HUES6 (cell line): ENCODE measurements around the gene ARRDC5.
A peak's percentile ranks its signal among the peaks of the same experiment; 100 is the strongest.
"Not testable (repeated sequence)": the region's sequence is repeated elsewhere in the genome, so short reads cannot be mapped to it uniquely, and the experiment has no call there.

Source experiments
- H3K27ac ChIP-seq: 2 replicates; pipeline ENCODE4 v1.7.0; 2013; ENCODE audit warnings: low read depth, mild to moderate bottlenecking, low read length, inconsistent platforms
- H3K27me3 ChIP-seq: 2 replicates; pipeline ENCODE4 v1.6.1; 2013; ENCODE audit warnings: low read length; ENCODE audit not compliant: control insufficient read depth, insufficient read depth
- H3K36me3 ChIP-seq: 2 replicates; pipeline ENCODE4 v1.6.1; 2013; ENCODE audit warnings: low read length; ENCODE audit not compliant: control insufficient read depth, insufficient read depth
- H3K4me1 ChIP-seq: 2 replicates; pipeline ENCODE4 v1.6.1; 2013; ENCODE audit warnings: low read length; ENCODE audit not compliant: control insufficient read depth, insufficient read depth
- H3K4me3 ChIP-seq: 2 replicates; pipeline ENCODE4 v1.5.1; 2013; ENCODE audit warnings: low read depth, low read length
- H3K9ac ChIP-seq: one replicate; pipeline ENCODE4 v1.6.1; 2013; ENCODE audit warnings: mild to moderate bottlenecking, low read length
- H3K9me3 ChIP-seq: 2 replicates; pipeline ENCODE4 v1.6.1; 2013; ENCODE audit warnings: low read depth, low read length; ENCODE audit not compliant: control insufficient read depth, insufficient read depth

The ARRDC5 gene

DNA sequence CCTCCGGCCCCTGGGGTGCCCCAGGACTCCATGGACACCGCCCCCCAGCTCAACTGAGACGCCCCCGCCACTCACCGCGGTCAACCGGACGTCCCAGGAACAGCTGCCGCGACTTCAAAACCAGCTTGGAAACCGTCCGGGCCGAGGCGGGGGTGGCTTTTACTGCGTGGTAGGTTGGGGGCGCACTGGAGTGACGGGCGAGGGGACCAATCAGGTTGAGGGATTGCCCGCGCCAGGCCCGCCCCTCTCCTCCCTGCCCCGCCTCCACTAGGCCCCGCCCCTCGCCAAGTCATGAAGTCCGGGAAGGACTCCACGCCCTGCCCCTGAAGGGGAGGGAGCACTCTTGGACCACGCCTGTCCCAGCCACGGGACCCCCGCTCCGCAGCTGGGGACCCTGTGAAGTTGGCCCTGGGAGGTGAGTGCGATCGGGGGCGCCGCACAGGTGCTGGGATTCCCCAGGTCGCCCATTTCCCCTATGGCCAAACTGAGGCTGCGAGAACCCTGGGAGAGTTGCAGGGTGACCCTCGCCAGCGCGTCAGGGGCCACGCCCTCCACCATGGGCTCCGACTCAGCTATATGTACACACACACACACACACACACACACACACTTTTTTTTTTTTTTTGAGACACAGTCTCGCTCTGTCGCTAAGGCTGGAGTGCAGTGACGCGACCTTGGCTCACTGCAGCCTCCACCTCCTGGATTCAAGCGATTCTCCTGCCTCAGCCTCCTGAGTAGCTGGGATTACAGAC is 35.0 kb downstream of the ARRDC5 start, which contains the start of gene PLIN3:
TSS of gene PLIN3 (minus strand) at position 134 of the 752 bp plus-strand sequence. CDS start 6,273 bp downstream, outside the sequence.
- no peaks in the 10 kb centered on the region for H3K27me3 ChIP-seq
- 0 out of 2 replicates have a peak, but pooled peaks cover 4% of the 10 kb centered on the region for H3K36me3 ChIP-seq
- peak within 1 kb of the TSS; percentile 59 for H3K9ac ChIP-seq
- peaks cover 7% of the 10 kb centered on the region for H3K4me1 ChIP-seq
- peak within 1 kb of the TSS; percentile 73 for H3K4me3 ChIP-seq
- H3K27ac ChIP-seq = peak within 1 kb of the TSS; percentile 58; the same call in 1 of the 2 replicates
- no peaks in the 10 kb centered on the region for H3K9me3 ChIP-seq

DNA sequence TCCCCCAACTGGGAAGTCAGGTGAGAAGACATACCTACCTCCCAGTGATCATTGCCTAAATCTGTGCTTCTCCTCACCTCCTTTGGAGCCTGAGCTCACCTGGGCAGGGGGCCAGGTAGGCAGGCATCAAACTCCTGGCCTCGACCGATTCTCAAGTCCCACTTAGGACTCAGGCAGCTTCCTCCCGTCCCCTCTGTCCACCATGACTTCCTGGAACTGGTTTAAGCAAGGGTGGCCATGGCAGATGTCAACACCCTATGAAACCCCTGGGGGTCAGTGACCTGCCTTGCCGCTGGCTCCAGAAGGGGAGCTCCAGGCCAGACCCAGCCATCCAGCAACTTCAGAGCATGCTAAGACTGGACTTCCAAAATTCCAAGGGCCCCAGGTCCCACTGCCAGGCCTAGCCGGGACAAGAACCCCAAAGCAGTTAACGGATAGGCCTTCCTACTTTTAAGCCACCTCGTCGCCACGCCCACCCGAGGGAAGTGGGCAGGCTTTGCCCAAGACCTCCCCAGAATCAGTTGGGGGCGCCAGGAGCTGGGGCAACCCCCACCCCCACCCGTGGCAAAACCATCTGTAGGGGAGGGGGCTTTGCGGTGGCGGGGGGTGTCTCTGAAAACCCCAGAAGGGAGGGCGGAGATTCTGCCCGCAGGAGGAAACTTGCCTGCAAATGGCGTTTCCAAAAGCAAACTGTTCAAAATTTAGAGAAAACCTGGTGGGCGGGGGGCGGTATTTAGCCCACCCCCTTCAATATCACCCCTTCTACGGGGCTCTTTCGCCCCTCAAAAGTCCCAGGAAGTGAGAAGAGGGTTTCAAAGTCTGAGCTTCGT is 35.9 kb downstream of the ARRDC5 start:
- Histone ChIP-seq H3K4me3 (peak overlapping the region; percentile 73), H3K9me3 (no peaks in the 10 kb centered on the region), H3K27me3 (no peaks in the 10 kb centered on the region), H3K9ac (peak overlapping the region; percentile 59), H3K27ac (peak overlapping the region; percentile 58; the same call in 1 of the 2 replicates), H3K36me3 (peaks cover 9% of the 10 kb centered on the region), H3K4me1 (peaks cover 7% of the 10 kb centered on the region)

DNA sequence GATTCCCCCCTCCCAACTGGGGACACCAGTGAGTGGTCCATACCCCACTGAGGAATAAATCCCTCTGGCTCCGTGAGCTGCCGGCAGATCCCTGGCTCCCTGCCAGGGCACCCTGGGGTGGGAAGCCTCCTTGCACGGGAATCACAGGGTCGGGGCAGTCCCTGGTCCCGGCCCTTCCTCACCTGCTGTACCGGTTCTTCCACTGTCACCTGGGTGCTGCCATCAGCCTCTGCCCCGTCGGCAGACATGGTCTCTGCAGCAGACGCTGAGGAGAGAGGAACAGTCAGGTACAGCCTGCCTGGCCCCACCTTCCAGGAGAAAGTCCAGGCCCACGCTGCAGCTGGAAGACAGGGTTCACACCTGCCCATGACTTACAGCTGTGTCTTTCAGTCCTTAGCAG is 41.5 kb downstream of the ARRDC5 start:
- Histone ChIP-seq H3K4me1 (peaks cover under 1% of the 10 kb centered on the region; the same call in 1 of the 2 replicates), H3K4me3 (no peak overlapping the region), H3K9me3 (no peaks in the 10 kb centered on the region), H3K36me3 (peaks cover 46% of the 10 kb centered on the region), H3K27ac (no peak overlapping the region), H3K9ac (no peak overlapping the region), H3K27me3 (no peaks in the 10 kb centered on the region)

DNA sequence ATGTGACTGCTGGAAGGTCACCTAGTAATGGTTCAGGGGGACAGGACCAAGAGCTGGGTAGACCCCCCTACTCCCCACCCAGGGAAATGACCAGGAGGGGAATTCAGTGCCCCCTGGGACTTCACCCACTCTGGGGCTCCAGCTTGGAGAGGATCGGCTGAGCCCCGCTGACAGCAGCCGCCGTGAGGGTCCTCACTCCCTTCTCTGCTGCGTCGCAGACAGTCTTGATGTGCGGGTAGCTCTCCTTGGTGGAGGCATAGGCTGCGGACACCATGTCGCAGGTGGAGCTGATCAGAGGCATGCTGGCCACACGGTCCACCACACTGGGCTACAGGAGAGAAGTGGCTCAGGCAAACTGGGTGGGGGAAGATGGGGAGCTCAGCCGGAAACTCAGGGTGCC is 43.0 kb downstream of the ARRDC5 start:
- H3K36me3 ChIP-seq = peaks cover 54% of the 10 kb centered on the region
- no peaks in the 10 kb centered on the region for H3K4me1 ChIP-seq
- H3K27ac ChIP-seq = peak overlapping the region; percentile 45; the same call in 1 of the 2 replicates
- H3K27me3 ChIP-seq = no peaks in the 10 kb centered on the region
- peak overlapping the region; percentile 44 for H3K9ac ChIP-seq
- H3K4me3 ChIP-seq = no peak overlapping the region
- no peaks in the 10 kb centered on the region for H3K9me3 ChIP-seq

DNA sequence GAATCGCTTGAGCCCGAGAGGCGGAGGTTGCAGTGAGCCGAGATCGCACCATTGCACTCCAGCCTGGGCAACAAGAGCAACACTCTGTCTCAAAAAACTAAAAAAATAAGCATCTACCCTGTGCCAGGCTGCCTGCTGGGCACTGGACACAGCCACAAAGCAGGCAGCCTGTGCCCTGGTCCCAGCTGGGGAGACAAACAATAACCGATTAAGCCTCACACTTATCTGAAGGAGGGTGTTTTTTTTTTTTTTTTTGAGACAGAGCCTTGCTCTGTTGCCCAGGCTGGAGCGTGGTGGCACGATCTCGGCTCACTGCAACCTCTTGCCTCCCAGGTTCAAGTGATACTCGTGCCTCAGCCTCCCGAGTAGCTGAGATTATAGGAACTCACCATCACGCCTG is 46.2 kb downstream of the ARRDC5 start:
- H3K36me3 ChIP-seq = peaks cover 64% of the 10 kb centered on the region
- not testable (repeated sequence) for H3K9ac ChIP-seq, H3K4me3 ChIP-seq, H3K9me3 ChIP-seq, H3K27ac ChIP-seq, H3K4me1 ChIP-seq, H3K27me3 ChIP-seq

DNA sequence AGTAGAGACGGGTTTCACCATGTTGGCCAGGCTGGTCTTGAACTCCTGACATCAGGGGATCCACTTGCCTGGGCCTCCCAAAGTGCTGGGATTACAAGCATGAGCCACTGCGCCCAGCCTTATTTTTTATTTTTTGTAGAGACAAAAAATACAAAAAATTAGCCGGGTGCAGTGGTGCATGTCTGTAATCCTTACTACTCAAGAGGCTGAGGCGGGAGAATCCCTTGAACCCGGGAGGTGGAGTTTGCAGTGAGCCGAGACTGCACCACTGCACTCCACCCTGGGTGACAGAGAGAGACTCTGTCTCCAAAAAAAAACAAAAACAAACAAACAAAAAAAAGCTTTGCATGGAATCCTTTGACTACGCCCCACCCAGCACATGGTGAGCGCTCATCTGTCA is 49.2 kb downstream of the ARRDC5 start:
- H3K27ac ChIP-seq, H3K9ac ChIP-seq, H3K4me1 ChIP-seq, H3K4me3 ChIP-seq, H3K27me3 ChIP-seq, H3K9me3 ChIP-seq: not testable (repeated sequence)
- H3K36me3 ChIP-seq = peaks cover 57% of the 10 kb centered on the region

DNA sequence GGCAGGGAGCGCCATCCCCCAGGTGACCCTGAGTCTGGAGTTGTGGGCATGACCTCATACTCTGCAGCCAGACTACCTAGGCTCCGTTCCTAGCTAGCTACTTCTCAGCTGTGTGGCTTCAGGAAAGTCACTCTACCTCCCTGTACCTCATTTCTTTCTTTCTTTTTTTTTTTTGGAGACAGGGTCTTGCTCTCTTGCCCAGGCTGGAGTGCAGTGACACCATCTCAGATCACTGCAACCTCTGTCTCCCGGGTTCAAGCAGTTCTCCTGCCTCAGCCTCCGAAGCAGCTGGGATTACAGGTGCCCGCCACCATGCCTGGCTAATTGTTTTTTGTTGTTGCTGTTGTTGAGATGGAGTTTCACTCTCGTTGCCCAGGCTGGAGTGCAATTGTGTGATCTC is 50.2 kb downstream of the ARRDC5 start:
- H3K4me1 ChIP-seq = no peaks in the 10 kb centered on the region
- H3K9ac ChIP-seq = no peak overlapping the region
- H3K9me3 ChIP-seq = no peaks in the 10 kb centered on the region
- no peak overlapping the region for H3K27ac ChIP-seq
- no peak overlapping the region for H3K4me3 ChIP-seq
- H3K27me3 ChIP-seq = no peaks in the 10 kb centered on the region
- peaks cover 64% of the 10 kb centered on the region for H3K36me3 ChIP-seq

DNA sequence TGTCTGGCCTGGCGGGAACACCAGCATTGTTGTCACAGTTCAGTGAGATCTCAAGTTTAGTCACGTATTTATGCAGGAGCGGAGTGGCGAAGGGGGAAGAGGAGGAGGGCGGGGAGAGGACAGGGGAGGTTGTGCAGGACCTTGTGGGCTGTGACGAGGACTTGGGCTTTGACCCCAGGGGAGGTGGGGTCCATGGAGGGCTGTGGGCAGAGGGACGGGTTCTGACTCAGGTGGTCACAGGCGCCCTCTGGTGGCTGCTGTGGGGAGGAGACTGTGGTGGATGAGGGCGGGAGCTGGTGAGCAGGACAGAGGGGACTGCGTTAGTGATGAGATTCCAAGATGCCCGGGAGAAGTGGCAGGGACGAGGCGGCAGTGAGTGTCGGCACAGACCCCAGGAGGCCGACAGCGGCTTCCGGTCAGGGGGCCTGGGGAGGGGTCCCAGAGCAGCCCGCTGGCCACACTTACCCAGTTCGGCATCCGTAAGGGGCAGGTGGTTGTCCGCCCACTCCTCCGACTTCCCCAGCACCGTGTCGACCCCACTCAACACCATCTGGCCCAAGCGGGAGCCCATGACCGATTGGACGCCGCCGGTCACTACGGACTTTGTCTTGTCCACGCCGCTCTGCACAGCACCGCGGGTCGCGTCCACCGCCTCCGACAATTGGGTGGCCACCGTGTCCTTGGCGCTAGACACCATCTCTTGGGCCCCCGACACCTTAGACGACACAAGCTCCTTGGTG is 51.0 kb downstream of the ARRDC5 start:
- Histone ChIP-seq H3K9ac (no peak overlapping the region), H3K4me1 (no peaks in the 10 kb centered on the region), H3K9me3 (no peaks in the 10 kb centered on the region), H3K27me3 (no peaks in the 10 kb centered on the region), H3K36me3 (peaks cover 64% of the 10 kb centered on the region), H3K27ac (no peak overlapping the region), H3K4me3 (no peak overlapping the region)

DNA sequence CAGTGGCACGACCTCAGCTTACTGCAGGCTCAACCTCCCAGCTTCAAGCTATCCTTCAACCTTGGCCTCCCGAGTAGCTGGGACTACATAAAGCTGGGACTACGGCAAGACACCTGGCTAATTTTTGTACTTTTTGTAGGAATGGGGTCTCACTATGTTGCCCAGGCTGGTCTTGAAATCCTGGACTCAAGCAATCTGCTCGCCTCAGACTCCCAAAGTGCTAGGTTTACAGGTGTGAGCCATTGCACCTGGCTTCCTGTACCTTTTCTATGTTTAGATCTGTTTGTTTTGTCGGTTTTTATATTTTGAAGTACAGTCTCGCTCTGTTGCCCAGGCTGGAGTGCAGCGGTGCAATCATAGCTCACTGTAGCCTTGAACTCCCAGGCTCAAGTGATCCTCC is 53.7 kb downstream of the ARRDC5 start:
- Histone ChIP-seq H3K9ac (no peak overlapping the region), H3K4me3 (no peak overlapping the region), H3K27ac (no peak overlapping the region), H3K36me3 (peaks cover 66% of the 10 kb centered on the region), H3K9me3 (no peaks in the 10 kb centered on the region), H3K27me3 (no peaks in the 10 kb centered on the region), H3K4me1 (no peaks in the 10 kb centered on the region)

DNA sequence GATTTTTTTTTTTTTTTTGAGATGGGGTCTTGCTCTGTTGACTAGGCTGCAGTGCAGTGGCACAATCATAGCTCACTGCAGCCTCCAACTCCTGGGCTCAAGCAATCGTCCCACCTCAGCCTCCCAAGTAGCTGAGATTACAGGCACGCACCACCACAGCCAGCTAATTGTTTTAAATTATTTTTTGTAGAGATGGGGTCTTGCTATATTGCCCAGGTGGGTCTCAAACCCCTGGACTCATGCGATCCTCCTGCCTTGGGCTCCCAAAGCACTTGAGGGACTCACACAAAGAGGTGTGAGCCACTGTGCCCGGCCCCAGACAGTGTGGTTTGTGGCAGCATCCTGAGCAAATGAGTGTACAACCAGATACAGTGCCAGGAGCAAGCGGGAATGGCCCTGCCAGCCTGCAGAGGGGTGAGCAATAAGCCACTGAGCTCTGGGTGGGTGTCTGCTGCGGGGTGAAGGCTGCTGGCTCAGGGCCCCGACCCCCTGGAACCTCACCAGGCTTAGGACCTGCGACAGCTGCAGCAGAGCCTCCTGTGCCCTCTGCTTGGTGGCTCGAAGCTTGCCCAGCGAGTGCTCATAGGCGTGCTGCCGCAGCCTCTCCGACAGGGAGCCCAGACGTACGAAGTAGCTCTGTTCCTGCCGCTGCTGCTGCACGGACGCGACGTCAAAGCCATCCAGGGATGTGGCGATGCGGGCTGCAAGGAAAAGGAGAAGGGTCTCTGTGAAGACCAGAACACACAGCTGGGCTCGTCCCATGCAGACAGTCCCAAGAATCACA is 55.3 kb downstream of the ARRDC5 start:
- Histone ChIP-seq H3K4me3 (no peak overlapping the region), H3K27me3 (no peaks in the 10 kb centered on the region), H3K9ac (no peak overlapping the region), H3K36me3 (peaks cover 75% of the 10 kb centered on the region), H3K9me3 (no peaks in the 10 kb centered on the region), H3K27ac (no peak overlapping the region), H3K4me1 (no peaks in the 10 kb centered on the region)
